Brain pericyte (primary cell): ENCODE data around the gene INMT.

Experiments used
- DNase-seq: peaks from one replicate; pipeline ENCODE4 v3.0.0-alpha.2; 2012; ENCODE audit warnings: low read depth, low spot score

Gene INMT

DNA sequence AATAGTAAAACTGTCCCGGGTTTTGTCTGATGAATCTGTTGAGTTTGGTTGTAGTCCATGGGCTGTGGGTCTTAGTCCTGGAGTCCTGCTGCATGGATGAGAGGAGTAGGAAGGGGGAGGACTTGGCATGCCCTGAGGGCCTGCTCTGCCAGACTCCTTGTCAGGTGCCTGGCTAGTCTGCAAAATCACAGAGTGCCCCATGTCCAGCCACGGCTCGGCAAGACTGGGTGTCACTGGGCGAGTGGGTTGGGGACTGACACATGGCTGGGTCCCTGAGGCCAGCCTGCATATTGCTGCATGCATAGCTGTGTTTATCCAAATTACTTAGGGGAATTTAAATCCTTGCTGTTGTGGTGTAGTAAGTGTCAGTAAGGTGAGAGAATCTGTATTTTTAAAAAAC, 29.0 kb downstream of the INMT start:
- no peak for DNase-seq

DNA sequence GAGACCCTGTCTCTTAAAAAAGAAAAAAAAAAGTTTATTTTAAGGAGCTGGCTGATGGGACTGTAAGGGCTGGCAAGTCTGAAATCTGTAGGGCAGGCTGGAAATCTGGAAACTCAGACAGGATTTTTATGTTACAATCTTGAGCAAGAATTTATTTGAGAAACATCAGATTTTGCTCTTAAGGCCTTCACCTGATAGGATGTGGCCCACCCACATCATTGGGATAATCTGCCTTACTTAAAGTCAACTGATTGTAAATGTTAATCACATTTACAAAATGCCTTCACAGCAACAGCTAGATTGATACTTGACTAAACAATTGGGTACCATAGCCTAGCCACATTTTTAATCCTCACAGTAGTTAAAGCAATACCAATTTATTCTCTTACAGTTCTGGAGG, 30.8 kb downstream of the INMT start:
- DNase-seq, result no peak

DNA sequence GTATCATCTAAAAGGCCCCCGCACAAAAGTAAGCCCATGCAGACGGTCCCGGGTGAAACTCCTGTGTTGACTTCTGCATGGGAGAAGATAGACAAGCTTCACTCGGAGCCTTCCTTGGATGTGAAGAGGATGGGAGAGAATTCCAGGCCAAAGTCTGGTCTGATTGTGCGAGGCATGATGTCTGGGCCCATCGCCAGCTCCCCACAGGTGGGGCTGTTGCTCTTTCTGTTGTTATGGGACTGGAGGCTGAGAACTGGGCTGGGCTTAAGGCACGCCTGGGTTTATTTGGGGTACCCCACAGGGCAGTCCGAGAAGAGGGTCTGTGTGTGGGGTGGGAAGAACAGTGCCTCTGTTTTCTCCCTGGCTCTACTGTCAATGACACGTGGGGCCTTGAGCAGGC, 33.9 kb downstream of the INMT start:
- no peak for DNase-seq

DNA sequence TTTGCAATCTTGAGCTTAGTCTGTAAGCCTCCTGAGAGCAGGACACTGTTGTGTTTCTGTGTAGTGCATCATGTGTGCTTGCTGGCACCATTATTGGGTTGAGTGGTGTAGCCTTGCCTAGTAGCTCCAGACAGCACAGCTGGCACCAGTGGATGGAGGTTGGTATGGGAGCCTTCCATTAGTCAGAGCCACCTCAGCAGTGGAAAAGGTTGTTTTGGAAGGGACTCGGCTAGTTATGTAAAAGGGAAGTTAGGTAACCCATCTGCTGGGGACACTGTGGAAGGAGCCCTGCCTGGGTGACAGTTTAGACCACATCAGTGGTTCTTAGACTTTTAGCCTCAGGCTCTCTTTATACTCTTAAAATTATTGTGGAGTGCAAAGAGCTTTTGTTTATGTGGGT, 35.6 kb downstream of the INMT start:
- no peak for DNase-seq

- DNase-seq, result no peak
Measured at GRCh38 chr7:30788640-30789333, 36.9 kb downstream of the INMT start.

DNA sequence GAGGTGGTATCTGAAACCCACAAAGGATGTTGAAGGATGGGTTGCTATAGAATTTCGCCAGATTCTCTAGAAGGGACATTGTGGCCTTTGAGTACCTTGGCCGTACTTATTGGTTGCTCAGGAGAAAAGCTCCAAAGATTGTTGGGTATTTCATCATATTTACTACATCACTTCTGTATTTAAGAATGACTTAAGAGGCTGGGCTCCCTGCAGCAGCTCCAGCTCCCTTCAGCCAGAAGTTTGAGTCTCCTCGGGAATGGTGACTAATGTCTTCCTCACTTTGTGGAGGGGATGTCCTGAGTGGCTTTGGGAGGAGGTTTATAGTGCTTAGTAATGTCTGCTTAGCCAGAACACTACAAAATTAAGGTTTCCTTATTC, 37.4 kb downstream of the INMT start:
- DNase-seq, result no peak

GRCh38 chr7:30790356-30790755, 38.4 kb downstream of the INMT start:
- DNase-seq, result no peak

DNA sequence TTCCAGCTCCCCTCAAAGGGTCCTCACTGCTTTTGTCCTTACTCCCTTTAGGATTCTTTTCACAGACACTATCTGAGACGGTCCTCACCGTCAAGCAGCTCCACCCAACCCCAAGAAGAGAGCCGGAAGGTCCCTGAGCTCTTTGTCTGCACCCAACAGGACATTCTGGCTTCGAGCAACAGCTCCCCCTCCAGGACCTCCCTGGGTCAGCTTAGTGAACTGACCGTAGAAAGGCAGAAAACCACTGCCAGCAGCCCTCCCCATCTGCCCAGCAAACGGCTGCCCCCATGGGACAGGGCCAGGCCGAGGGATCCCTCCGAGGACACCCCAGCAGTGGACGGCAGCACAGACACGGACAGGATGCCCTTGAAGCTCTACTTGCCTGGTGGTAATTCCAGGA, 39.2 kb downstream of the INMT start:
- no peak for DNase-seq

DNA sequence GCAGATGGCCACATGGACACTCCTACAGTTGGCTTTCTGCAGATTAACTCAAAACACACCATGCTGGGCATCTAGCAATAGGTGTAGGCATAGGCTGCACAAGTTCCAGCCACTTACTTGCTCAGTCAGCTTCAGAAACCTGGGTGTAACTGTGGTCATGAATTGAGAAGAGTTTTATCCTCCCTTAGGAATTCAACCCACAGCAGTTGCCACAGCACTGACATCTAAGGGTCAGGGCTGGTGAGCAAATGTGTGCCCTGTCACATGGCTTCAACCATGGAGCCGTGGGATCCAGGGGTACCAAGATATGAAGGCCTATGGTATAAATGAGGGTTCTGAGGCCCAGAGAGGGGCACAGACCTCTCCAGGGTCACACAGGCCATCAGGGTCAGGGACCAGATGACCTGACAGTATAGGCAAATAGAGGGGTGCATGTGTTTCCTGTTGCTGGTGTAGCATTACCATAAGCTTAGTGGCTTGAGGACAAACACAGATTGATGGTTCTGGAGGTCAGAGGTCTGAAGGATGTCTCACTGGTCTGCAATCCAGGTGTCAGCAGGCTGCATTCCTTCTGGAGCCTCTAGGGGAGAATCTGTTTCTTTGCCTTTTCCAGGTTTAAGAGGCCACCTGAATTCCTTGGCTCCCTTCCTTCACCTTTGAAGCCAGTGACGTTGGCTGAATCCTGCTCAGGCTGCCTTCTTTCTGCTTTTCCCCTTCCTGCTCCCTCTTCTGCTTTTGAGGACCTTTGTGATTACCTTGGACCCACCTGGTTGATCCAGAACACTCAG, 43.4 kb downstream of the INMT start:
- no peak for DNase-seq

DNA sequence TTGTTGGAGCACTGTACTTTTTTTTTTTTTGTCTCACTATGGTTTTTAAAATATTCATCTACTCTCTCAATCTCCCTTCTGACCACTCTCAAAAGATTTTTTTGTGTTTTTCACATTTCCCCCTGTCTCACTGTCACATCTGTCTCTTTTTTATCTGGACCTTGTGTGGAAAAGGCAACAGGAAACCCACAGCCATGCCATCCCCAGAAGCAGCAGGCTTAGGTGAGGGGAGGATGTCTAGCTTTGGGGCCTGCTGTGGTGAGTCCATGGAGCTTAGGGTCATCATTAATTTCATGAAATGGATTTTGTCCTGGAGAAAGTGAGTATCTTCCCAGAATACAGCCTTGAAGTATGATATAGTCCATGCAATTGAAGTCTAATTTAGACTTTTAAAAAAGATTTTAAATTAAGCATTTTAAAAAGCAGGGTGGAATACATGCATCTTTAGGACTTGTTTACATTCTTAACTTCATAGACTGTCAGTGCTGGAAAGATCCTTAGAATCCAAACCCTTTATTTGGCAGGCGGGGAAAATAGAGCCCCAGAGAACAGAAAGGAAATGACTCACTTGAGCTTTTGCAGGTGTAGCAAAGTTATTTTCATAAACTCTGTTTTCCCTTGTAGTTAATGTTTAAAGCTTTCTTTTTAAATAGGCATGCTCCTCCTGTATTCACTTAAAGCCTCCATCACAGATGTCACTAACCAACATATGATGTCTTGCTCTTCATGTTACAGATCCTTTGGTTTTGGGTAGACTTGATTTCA, 44.4 kb downstream of the INMT start:
- DNase-seq, result no peak

GRCh38 chr7:30797176-30798040, 45.5 kb downstream of the INMT start:
- DNase-seq, result no peak

DNA sequence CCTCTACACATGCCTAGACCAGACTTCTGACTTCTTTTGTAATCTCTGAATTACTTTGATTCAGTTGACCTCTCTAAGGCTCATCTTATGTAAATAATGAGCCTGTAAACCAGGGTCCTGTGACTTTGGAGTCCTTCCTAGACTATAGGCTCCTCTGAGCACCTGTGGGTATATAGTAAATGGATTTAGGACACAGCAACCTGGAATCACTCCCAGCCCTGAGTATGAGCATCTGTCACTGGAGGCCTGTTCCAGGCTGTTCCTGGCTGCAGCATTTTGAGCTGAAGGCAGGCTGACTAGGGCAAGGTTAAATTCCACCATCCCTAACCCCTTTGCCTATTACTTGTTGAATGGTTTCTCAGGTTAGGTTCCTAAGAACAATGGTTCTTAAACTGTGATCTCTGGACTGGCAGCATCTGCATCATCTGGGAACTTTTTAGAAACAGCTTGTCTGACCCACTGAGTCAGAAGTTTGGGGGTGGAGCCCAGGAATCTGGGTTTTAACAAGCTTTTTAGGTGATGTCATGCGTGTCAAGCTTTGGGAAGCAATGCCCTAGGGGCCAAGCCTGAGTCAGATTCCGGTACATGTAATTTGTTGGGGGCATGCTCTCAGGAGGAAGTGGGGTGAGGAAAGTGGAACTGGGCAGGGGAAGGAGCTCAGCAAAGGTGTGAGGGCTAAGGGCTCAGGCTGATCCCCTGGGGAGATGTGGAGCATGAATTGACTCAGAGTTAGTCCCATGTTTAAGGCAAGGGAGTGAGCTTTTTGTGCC, 47.5 kb downstream of the INMT start:
- DNase-seq, result no peak

GRCh38 chr7:30799976-30800661, 48.2 kb downstream of the INMT start:
- DNase-seq, result no peak

GRCh38 chr7:30800785-30801252, 48.9 kb downstream of the INMT start:
- no peak for DNase-seq

DNA sequence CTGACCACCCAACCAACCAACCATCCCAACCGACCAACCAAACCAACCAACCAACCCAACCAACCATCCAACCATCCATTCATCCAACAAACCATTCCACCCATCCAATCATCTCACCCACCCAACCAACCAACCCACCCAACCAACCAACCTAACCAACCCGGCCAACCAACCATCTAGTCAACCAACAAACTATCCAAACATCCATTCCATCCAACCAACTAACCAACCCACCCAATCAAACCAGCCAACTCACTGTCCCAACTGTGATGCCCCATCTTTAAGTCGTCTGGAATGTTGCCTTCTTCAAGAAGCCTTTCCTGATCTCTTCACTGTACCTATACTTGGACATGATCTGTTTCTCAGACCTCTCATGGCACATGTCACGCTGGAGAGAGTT, 50.9 kb downstream of the INMT start:
- no peak for DNase-seq

GRCh38 chr7:30804078-30804661, 52.2 kb downstream of the INMT start:
- no peak for DNase-seq

- DNase-seq, result no peak
Measured at GRCh38 chr7:30805081-30805691, 53.3 kb downstream of the INMT start.

- no peak for DNase-seq
Measured at GRCh38 chr7:30805931-30806330, 54.0 kb downstream of the INMT start.
